Measurements from ENCODE around the gene ATG7. TPM values are rescaled to one million over a fixed set of nuclear protein-coding genes. Genes with fewer than 3 reads are reported as not detected.

Gene ATG7
- polyA plus RNA-seq, 1 donor (not counting 4 experiments of a cell fraction or from before 2014, with no cell fraction given), result 27.9 TPM

DNA sequence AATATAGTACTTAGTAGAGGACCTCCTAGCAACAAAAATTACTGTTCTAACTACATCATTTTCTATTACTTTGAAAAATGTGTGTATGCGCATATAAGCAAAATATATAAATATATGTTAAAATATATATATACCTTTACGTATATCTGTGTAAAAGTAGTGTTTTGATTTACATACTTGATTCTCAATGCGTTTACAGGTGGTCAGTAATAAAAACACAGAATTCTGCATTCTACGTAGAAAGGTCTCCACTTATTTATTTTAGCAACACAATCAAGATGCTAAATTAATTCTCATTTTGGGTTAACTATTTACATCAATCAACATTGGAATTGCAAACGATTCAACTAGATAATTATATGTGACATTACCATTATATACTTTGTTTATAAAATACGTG lies 158.0 kb downstream of the ATG7 start:
- H4K20me1 ChIP-seq (ENCODE audit: control insufficient read depth, extremely low read depth, insufficient read depth, low read length), result no peaks in the 10 kb centered on the region
- H3K27me3 ChIP-seq (ENCODE audit: control insufficient read depth, extremely low read depth, insufficient read depth, low read length), result no peaks in the 10 kb centered on the region
- FAIRE-seq (no peak), DNase-seq (ENCODE audit: low read depth, low spot score) (no peak)
- H3K9ac ChIP-seq (ENCODE audit: control insufficient read depth, extremely low read depth, insufficient read depth, low read length), result no peak overlapping the region
- dilution Hi-C loops (cut with MboI; ENCODE audit: extremely low pct_ligation_motif_present, low sequenced_read_pairs), result no loop called here
- H3K4me2 ChIP-seq (ENCODE audit: control insufficient read depth, extremely low read depth, insufficient read depth, low read depth, low read length), result no peak overlapping the region
- no peaks in the 10 kb centered on the region for H3K36me3 ChIP-seq (ENCODE audit: control insufficient read depth in 2 of 2, extremely low read depth in 1 of 2, insufficient read depth in 2 of 2, low read length in 2 of 2)
- H3K79me2 ChIP-seq (ENCODE audit: control insufficient read depth, insufficient read depth, low read length), result no peaks in the 10 kb centered on the region
- H3K9me1 ChIP-seq (ENCODE audit: control insufficient read depth, extremely low read depth, insufficient read depth, low read length), result no peaks in the 10 kb centered on the region
- H3K27ac ChIP-seq (ENCODE audit: control insufficient read depth, insufficient read depth, low read length), result no peak overlapping the region
- TF ChIP-seq, protein P1, sequence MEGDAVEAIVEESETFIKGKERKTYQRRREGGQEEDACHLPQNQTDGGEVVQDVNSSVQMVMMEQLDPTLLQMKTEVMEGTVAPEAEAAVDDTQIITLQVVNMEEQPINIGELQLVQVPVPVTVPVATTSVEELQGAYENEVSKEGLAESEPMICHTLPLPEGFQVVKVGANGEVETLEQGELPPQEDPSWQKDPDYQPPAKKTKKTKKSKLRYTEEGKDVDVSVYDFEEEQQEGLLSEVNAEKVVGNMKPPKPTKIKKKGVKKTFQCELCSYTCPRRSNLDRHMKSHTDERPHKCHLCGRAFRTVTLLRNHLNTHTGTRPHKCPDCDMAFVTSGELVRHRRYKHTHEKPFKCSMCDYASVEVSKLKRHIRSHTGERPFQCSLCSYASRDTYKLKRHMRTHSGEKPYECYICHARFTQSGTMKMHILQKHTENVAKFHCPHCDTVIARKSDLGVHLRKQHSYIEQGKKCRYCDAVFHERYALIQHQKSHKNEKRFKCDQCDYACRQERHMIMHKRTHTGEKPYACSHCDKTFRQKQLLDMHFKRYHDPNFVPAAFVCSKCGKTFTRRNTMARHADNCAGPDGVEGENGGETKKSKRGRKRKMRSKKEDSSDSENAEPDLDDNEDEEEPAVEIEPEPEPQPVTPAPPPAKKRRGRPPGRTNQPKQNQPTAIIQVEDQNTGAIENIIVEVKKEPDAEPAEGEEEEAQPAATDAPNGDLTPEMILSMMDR (optimal IDR thresholded peaks at IDR 0.05 in 1 of 3, IDR thresholded peaks at IDR 0.05 in 1 of 3, conservative IDR thresholded peaks at IDR 0.05 in 1 of 3; ENCODE audit: extremely low read depth in 1 of 3, insufficient read depth in 2 of 3, low read length in 3 of 3), result no peak
- no peak for TF ChIP-seq EZH2 (IDR thresholded peaks at IDR 0.05; ENCODE audit: low read length)
- H2AFZ ChIP-seq (ENCODE audit: control insufficient read depth, low read length), result no peak overlapping the region
- H3K4me3 ChIP-seq (ENCODE audit: control insufficient read depth in 2 of 3, extremely low read depth in 1 of 3, insufficient read depth in 2 of 3, low read depth in 1 of 3, low read length in 3 of 3), result no peak overlapping the region
- H3K4me1 ChIP-seq (ENCODE audit: control insufficient read depth, extremely low read depth, insufficient read depth, low read length), result no peaks in the 10 kb centered on the region
- H3K9me3 ChIP-seq (ENCODE audit: control insufficient read depth, low read depth, low read length), result no peaks in the 10 kb centered on the region

DNA sequence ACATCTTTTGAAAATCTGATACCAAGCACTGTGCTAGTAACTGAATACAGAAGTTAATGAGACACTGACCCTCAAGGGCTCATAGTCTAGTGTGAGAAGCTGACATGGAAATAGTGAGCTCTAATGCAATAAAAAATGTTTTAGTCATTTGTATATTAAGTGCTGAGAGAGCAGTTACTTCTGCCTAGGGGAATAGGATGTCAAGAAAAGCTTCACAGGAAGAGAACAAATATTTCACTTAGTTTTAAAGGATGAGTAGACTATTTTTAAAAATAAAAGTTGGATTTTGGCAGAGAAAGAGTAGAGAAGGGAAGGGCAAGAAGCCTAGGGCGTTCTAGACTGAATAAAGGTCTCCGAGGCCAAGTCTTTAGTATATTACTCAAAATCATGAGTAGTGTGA lies 158.4 kb downstream of the ATG7 start:
- Histone ChIP-seq H3K9me1 (ENCODE audit: control insufficient read depth, extremely low read depth, insufficient read depth, low read length) (no peaks in the 10 kb centered on the region), H3K9me3 (ENCODE audit: control insufficient read depth, low read depth, low read length) (no peaks in the 10 kb centered on the region), H3K4me3 (ENCODE audit: control insufficient read depth in 2 of 3, extremely low read depth in 1 of 3, insufficient read depth in 2 of 3, low read depth in 1 of 3, low read length in 3 of 3) (no peak overlapping the region), H4K20me1 (ENCODE audit: control insufficient read depth, extremely low read depth, insufficient read depth, low read length) (no peaks in the 10 kb centered on the region), H3K4me1 (ENCODE audit: control insufficient read depth, extremely low read depth, insufficient read depth, low read length) (no peaks in the 10 kb centered on the region), H3K36me3 (ENCODE audit: control insufficient read depth in 2 of 2, extremely low read depth in 1 of 2, insufficient read depth in 2 of 2, low read length in 2 of 2) (no peaks in the 10 kb centered on the region), H2AFZ (ENCODE audit: control insufficient read depth, low read length) (no peak overlapping the region), H3K4me2 (ENCODE audit: control insufficient read depth, extremely low read depth, insufficient read depth, low read depth, low read length) (no peak overlapping the region), H3K79me2 (ENCODE audit: control insufficient read depth, insufficient read depth, low read length) (no peaks in the 10 kb centered on the region), H3K27me3 (ENCODE audit: control insufficient read depth, extremely low read depth, insufficient read depth, low read length) (no peaks in the 10 kb centered on the region), H3K27ac (ENCODE audit: control insufficient read depth, insufficient read depth, low read length) (no peak overlapping the region), H3K9ac (ENCODE audit: control insufficient read depth, extremely low read depth, insufficient read depth, low read length) (no peak overlapping the region)
- no peak for DNase-seq (ENCODE audit: low read depth, low spot score)
- dilution Hi-C loops (cut with MboI; ENCODE audit: extremely low pct_ligation_motif_present, low sequenced_read_pairs), result no loop called here
- FAIRE-seq, result no peak
- TF ChIP-seq, protein P1 (optimal IDR thresholded peaks at IDR 0.05 in 1 of 3, IDR thresholded peaks at IDR 0.05 in 1 of 3, conservative IDR thresholded peaks at IDR 0.05 in 1 of 3; ENCODE audit: extremely low read depth in 1 of 3, insufficient read depth in 2 of 3, low read length in 3 of 3), result no peak

Data from keratinocyte (primary cell).